Left kidney (tissue), 2 donors: ENCODE results near the gene SIGLEC1. TPM values are rescaled to one million over a fixed set of nuclear protein-coding genes. Genes with fewer than 3 reads are reported as not detected.

Experiments
- DNase-seq: peaks from one replicate; pipeline ENCODE4 v3.0.0-alpha.2; 2013
- polyA plus RNA-seq: library from polyadenylated mRNA; unstranded; fragments of 120-200 nt; gene quantifications from one replicate; pipeline ENCODE4 v1.2.1, GENCODE V29; 2013; ENCODE audit not compliant: insufficient read length

Gene SIGLEC1
- polyA plus RNA-seq, 1 donor, result 1.1 TPM

- no peak for DNase-seq
Measured at GRCh38 chr20:3744806-3745685, 32.6 kb upstream of the SIGLEC1 start.

GRCh38 chr20:3744037-3744436, 31.6 kb upstream of the SIGLEC1 start:
- DNase-seq, result no peak

- no peak for DNase-seq
Measured at GRCh38 chr20:3743251-3743650, 30.9 kb upstream of the SIGLEC1 start.

- no peak for DNase-seq
Measured at GRCh38 chr20:3741836-3742458, 29.5 kb upstream of the SIGLEC1 start.

GRCh38 chr20:3740615-3741301, 28.4 kb upstream of the SIGLEC1 start:
- DNase-seq, result no peak

- no peak for DNase-seq
Measured at GRCh38 chr20:3739926-3740451, 27.6 kb upstream of the SIGLEC1 start.

- no peak for DNase-seq
Measured at GRCh38 chr20:3739054-3739925, 26.9 kb upstream of the SIGLEC1 start.

GRCh38 chr20:3738111-3739053, 26.0 kb upstream of the SIGLEC1 start:
- DNase-seq, result no peak

GRCh38 chr20:3735768-3736167, 23.4 kb upstream of the SIGLEC1 start:
- DNase-seq, result no peak

- no peak for DNase-seq
Measured at GRCh38 chr20:3734111-3734843, 21.9 kb upstream of the SIGLEC1 start.

- no peak for DNase-seq
Measured at GRCh38 chr20:3733119-3733995, 21.0 kb upstream of the SIGLEC1 start.

GRCh38 chr20:3732327-3733118, 20.1 kb upstream of the SIGLEC1 start, which contains the start of gene HSPA12B:
TSS of gene HSPA12B (plus strand) at chr20:3732685. CDS start at chr20:3738675, 5,990 bp downstream.
- DNase-seq, result peak; percentile 61

- DNase-seq, result no peak
Measured at GRCh38 chr20:3731944-3732326, 19.5 kb upstream of the SIGLEC1 start.

GRCh38 chr20:3730803-3731672, 18.6 kb upstream of the SIGLEC1 start:
- no peak for DNase-seq

- DNase-seq, result no peak
Measured at GRCh38 chr20:3729811-3730540, 17.6 kb upstream of the SIGLEC1 start.

GRCh38 chr20:3729378-3729777, 17.0 kb upstream of the SIGLEC1 start:
- no peak for DNase-seq
